UCSD-AML1 (cell line): ENCODE measurements around the gene DDX39A.

Source experiments
- DNase-seq: peaks from one replicate; lab custom pipeline; 2025; ENCODE audit not compliant: unreplicated experiment; lab: John Stamatoyannopoulos, UW

Gene DDX39A

DNA sequence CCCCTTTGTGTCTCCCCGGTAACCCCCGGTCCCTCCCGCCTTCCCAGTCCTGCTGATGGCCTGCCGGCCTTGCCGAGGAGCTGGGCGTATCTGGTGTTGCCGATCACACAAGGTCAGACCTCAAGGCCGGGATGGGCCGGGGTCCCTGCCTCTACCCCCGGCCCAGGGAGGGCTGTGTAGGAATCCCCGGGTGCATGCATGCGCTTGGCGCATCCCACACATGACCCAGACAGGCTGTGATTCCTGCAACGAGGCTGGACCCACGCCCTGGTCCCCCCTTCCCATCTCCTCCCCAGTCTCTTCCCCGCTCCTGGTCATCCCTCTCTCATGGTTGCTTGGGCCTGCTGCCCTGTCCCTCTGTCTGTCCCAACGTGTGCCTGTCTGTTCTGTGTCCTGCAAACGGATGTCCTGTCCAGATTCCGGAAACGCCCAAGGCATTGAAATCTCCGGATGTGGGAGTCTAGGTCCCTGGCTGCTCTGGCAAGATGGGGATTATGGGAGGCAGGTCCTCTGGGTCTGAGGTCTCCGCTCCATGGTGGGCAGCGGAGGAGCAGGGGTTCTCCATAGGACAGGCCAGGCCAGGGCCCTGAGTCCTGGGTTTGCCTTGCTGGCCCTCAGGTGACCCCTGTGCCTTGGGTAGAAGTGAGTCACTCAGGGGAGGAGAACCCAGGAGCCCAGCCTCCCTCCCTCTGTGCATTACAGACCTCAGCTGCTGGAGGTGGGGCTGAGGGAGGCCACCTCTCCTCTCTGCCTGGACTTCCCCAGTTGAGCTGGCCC lies 15.6 kb upstream of the DDX39A start:
- peak; percentile 63 for DNase-seq

DNA sequence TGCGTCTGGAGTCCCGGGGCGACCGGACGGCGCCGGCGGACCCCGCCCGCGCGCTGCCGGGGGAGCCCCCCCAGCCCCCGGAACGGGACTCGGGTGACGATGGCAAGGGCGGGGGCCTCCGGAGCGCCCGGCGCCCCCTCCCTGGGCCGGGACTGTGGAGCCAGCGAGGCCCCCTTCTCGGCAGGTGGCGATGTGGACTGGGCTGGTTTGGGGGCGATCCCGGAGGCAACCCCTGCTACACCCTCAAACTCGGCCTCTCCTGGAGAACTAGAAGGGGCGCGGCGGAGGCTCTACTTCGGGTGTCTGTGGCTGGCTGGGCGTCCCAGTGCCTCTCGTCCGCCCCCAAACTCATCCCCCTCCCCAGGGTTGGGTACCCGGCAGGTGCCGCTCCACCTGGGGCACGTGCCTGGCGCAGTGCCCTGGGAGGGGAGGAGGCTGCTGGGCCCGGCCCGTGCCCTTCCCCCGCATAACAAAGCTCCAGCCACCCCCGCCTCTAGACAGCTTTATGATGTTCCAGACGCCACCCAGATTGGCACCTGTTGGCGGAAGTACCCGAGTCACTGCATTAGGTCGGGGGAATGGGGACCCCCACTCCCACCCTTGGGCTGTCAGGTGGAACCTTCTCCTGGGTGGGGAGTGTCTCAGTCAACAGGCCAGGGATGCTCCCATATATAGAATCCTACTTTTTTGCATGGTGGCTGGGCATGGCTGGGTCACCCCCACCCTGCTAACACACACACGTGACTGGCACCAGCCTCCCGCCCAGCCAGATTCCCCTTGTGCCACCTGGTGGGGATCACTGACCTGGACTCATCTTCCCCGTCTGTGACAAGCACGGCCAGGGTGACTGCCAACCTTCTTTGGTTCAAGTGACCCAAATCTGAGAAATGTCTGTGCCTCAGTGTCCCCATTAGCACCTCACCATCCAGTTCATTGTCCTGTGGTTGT lies 14.7 kb upstream of the DDX39A start:
- DNase-seq = no peak

DNA sequence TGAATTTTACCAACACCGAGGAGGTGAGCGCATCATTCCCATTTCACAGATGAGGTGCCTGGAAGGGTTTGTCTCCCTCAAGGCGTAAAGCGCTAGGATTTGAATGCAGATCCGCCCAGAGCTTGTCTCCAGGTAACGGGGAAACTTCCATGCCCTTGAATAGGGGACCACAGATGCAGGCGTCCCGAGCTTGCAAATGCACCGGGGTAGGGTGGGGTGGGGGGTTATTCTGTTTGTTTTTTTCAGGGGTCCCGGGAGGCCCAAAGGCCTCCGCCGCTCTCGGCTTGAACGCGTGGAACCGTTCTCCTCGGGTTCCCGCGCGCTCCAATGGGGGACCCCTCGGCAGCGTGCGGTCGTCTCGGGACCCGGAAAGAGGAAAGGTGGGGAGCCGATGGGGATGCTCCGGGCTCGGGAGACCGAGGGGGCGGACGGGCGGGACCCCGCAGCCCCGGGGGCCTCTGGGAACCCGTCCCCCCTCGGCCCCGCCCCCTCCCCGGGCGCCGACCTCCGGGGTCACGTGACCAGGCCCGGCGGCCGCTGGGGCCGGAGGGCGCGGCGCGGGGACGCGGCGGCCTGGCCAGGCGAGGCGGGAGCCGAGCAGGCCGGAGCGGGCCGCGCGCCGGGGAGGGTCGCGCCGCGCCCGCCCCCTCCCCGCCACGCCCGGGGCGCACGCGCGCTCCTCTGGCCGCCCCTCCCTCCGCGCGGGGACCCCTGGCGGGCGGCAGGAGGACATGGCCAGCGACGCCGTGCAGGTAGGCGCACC lies 13.8 kb upstream of the DDX39A start, which contains the start of gene PKN1:
PKN1 (plus strand) TSS at position 516 of the 763 bp plus-strand sequence; CDS start at position 732, 216 bp downstream.
- DNase-seq = peak; percentile 66

GRCh38 chr19:14430712-14431111 lies 11.6 kb upstream of the DDX39A start:
- no peak for DNase-seq

DNA sequence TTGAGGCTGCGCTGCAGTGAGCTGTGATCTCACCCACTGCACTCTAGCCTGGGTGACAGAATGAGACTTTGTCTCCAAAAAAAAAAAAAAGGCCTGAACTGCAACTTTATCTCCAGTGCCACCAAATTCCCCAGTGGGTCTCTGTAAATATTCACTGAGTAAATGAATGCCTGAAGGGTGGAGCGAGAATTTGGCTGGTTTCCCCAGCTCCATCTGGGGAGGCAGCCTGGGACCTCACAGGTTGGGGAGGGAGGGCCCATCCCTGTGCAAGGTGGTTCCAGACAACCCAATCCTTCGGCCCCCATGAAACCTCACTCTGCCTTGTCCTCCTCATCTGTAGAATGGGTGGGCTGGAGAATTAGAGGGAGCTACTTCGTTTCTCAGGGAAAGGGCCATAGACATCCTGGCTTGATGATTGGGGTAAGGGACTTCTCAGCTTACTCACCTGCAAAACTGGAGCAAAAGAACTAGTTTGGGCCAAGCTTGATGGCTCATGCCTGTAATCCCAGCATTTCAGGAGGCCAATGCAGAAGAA lies 9.8 kb upstream of the DDX39A start:
- DNase-seq = no peak

DNA sequence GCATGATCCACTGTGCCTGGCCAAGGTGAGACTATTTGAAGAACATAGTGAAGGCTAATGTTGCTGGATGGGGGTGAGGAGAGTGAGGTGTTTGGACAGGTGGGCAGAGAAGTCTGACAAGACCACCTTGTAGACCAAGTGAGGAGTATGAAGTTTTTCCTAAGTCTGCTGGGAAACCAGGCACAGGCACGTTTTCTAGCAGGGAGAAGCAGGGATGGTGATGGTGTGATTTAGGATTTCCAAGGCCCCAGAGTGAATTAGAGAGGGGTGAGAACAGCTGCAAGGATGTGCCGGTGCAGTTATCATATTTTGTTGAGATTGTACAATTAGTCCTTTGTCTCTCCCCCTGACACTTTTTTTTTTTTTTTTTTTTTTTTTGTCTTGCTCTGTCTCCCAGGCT lies 8.3 kb upstream of the DDX39A start:
- no peak for DNase-seq

- DNase-seq = no peak
Measured at GRCh38 chr19:14425696-14426138, 6.6 kb upstream of the DDX39A start.

- no peak for DNase-seq
Measured at GRCh38 chr19:14418856-14419105, 360 bp downstream of the DDX39A start.

DNA sequence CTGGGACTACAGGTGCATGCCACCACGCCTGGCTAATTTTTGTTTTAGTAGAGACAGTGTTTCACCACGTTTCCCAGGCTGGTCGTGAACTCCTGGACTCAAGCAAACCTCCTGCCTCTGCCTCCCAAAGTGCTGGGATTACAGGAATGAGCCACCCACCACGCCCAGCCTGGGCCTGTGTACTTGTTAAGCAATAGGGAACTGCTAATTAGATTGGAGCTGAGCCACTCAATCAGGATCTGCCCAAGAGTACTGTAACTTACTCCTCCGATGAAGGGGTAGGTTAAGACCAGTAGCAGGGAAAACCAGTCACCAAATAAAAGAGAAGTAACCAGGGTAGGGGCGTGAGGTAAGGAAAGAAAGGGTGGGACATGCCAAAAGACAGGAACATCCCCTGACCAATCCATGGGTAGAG lies 2.3 kb downstream of the DDX39A start:
- no peak for DNase-seq

- no peak for DNase-seq
Measured at GRCh38 chr19:14414926-14415690, 4.0 kb downstream of the DDX39A start.

DNA sequence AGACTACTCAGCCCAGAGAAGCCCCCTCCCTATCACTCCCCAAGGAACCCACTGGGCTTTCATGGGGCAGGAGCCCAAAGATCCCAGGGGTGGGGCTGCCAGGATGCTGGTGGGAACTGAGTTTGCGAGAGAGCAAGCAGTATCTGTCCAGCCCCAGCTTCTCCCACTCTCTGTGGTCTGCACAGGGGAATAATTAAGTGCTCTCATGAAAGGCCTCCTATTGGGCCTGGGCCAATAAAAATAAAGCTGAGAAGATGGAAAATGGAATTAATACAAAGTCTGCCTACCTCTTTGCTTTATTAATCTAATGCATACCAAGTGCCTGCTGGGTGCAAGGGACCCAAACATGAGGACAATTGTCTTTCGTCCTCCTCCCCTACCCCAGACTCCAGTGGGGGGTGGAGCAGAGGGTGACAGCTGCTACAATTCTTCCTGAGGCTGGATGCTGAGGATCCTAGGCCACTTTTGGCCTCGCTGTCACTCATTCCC lies 5.4 kb downstream of the DDX39A start:
- no peak for DNase-seq

DNA sequence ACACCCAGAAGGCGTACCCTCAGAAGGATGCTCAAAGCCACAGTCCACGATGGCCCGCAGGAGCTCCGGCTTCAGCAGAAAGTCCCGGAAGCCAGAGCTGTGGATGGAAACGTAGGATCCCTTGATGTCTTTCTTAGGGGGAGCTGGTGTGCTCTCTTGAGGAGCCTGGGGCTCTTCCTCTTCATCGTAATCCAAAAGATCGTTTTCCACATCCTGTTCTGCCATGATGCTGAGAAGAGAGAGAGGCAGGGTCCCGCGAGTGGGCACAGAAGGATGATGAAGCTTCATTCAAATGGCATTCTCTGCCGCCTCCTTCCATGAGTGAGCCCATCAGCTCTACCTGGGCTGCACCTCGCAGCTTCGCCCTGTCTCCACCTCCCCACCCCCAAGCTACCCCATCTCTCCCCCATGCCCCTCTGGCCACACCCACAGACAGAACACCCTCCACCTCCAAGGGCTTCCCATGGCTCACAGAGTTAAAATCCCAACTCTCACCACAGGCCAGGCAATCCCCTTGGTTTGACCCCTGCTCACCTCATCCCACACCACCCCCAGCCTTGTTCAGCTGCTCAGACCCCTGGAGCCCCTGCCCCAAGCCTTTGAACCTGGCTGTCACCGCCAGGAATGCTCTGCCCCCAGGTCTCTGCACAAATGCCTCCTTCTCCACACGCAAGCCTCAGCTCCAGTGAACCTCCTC lies 6.0 kb downstream of the DDX39A start:
- DNase-seq = no peak

DNA sequence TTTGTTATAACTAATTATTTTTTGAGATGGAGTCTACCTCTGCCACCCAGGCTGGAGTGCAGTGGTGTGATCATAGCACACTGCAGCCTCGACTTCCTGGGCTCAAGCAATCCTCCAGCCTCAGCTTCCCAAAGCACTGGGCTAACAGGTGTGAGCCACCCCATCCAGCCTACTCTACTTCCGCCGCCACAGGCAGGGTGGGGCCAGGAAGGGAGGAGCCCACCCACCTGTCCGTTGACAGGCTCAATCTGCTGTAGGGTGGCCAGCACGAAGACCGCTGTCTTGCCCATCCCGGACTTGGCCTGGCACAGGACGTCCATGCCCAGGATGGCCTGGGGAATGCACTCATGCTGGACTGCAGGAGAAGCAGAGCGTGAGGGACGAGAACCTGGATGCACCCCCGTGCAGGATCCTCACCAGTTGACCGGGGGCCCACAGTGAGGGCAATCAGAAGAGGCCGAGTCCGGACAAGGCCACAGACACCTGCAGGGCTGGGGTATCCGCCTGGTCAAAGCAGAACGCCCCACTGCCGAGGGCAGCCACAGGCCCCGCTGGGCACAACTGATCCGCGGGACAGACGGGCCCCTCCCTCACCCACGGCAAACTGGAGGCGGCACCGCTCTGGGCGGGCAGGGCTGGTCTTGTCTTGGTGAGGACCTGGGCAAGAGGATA lies 6.7 kb downstream of the DDX39A start:
- no peak for DNase-seq

- no peak for DNase-seq
Measured at GRCh38 chr19:14411938-14412245, 7.2 kb downstream of the DDX39A start.

- DNase-seq = no peak
Measured at GRCh38 chr19:14411161-14411937, 7.8 kb downstream of the DDX39A start.

DNA sequence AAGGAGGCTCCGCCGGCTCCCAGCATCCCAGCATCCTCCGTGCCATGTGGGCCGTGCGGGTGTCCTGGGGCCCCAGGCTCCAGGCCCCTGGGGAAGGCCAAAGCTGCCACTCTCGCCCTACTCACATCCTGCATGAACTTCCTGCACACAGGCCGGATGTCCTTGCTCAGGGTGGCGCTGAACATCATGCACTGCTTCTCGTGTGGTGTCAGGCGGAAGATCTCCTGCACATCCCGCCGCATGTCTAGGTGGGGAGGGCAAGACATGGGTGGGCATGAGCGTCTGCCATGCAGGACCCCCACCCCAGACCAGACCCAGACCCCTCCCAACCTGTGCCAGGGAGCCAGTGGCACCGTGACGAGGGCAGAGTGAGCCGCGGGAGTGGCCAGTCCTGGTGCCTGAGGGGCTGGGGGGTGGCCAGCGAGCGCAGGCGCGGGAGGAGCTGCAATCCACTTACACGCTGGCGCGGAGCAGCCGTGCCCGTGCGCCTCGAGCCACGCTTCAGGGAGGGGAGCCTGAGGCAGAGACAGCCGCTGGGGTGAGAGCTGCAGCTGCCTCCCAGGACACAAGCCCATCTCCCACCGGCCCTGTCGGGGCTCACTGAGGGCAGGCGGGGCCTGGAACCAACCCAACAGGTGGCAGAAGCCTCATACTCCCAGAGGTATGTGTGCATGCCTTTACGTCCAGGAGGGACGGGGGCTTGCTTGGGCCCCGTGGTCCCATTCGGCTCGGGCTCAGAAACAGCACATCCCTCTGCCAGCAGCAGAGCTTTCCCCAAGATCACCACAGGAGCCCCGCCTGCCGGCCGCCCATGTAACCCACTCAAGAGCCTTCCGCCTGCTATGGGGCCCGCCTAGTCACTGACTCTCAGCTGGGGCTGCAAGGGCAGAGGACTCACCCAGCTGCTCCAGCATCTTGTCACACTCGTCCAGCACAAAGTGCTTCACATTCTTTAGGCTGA lies 8.8 kb downstream of the DDX39A start:
- no peak for DNase-seq
